Spleen (tissue), 11 donors: Measurements from ENCODE around the gene CCDC141. TPM values are rescaled to one million over a fixed set of nuclear protein-coding genes. Genes with fewer than 3 reads are reported as not detected.

Experiments used
- DNase-seq: peaks from one replicate; pipeline ENCODE4 v3.0.0-alpha.2; 2020
- H3K27ac ChIP-seq, 8 donors: fragments of 200-600 bp; sonication (generic) in 7 of 8; 1 replicate in 4 of 8; 2 replicates in 4 of 8; pipeline versions ENCODE4 v1.5.0 to v1.8.0; 2016 to 2021; ENCODE audit warnings: inconsistent platforms in 4 of 8, mild to moderate bottlenecking in 4 of 8, moderate library complexity in 1 of 8
- H3K27me3 ChIP-seq, 7 donors: fragments of 200-600 bp; sonication (generic) in 6 of 7; replicated peaks in 1 of 7; 1 replicate in 4 of 7; 2 replicates in 3 of 7; pipeline versions ENCODE4 v1.5.0 to v1.8.0; 2016 to 2021; ENCODE audit warnings: inconsistent platforms in 3 of 7, mild to moderate bottlenecking in 1 of 7
- H3K36me3 ChIP-seq, 6 donors: fragments of 200-600 bp; sonication (generic) in 5 of 6; 1 replicate in 4 of 6; 2 replicates in 2 of 6; pipeline versions ENCODE4 v1.5.0 to v1.8.0; 2016 to 2021; ENCODE audit warnings: inconsistent platforms in 2 of 6
- H3K4me1 ChIP-seq, 6 donors: fragments of 200-600 bp; sonication (generic) in 5 of 6; 1 replicate in 3 of 6; 2 replicates in 3 of 6; pipeline versions ENCODE4 v1.5.0 to v1.8.0; 2016 to 2021; ENCODE audit warnings: inconsistent platforms in 3 of 6
- H3K4me3 ChIP-seq, 8 donors: fragments of 200-600 bp; sonication (generic) in 7 of 8; 1 replicate in 4 of 8; 2 replicates in 4 of 8; pipeline versions ENCODE4 v1.5.0 to v1.8.0; 2016 to 2021; ENCODE audit warnings: inconsistent platforms in 4 of 8, mild to moderate bottlenecking in 4 of 8, moderate library complexity in 2 of 8
- H3K9me3 ChIP-seq, 8 donors: fragments of 200-600 bp; sonication (generic) in 7 of 8; 1 replicate in 4 of 8; 2 replicates in 4 of 8; pipeline versions ENCODE4 v1.5.0 to v1.8.0; 2016 to 2021; ENCODE audit warnings: inconsistent platforms in 4 of 8
- POLR2A ChIP-seq, 3 donors: fragments of 450-650 bp; IDR thresholded peaks; one replicate each; pipeline ENCODE4 v1.5.1; 2017; ENCODE audit warnings: antibody characterized with exemption in 3 of 3, mild to moderate bottlenecking in 1 of 3
- POLR2AphosphoS5 ChIP-seq, 3 donors: sonication (generic); formaldehyde crosslinking; IDR thresholded peaks; one replicate each; pipeline ENCODE4 v1.5.1; 2017; ENCODE audit warnings: antibody characterized with exemption in 3 of 3
- WGBS, 5 donors: extraction: QIAGEN DNeasy Blood & Tissue Kit in 3 of 5; methylation state at CpG; one replicate each; pipeline versions ENCODE4 v1.1.5 to v1.1.7; 2013 to 2018; 5-methylcytosine and 5-hydroxymethylcytosine counted together
- intact Hi-C: fragments of 100-400 bp; cut with DNase I; formaldehyde crosslinking; loops from one replicate; pipeline ENCODE4 v1.15.0; 2023; ENCODE audit warnings: low total_unique reads
- polyA plus RNA-seq, 3 donors: library from polyadenylated mRNA; stranded (reverse); fragments of 200-250 nt; gene quantifications; one replicate each; pipeline ENCODE4 v1.2.1, GENCODE V29; 2013
- total RNA-seq, 7 donors: library from RNA; depleted of rRNA in 3 of 7; stranded (reverse); fragments of >200 nt in 3 of 7; fragmentation: NEBNext Ultra II Directional in 4 of 7; extraction: Animal tissue kit (Norgen Biotek cat#: 25700) in 4 of 7; gene quantifications; one replicate each; pipeline versions ENCODE4 v1.1.0 to v1.2.1, GENCODE V29; 2016 to 2021
- TF ChIP-seq, protein P1 (sequence below), 11 experiments: fragments of 200-600 bp in 7 of 11; fragments of 450-650 bp in 4 of 11; sonication (generic) in 4 of 11; IDR thresholded peaks in 8 of 11; conservative IDR thresholded peaks in 3 of 11; 1 replicate in 7 of 11; 2 replicates in 4 of 11; pipeline versions ENCODE4 v1.4.0 to v1.8.0; 2016 to 2021; ENCODE audit warnings: antibody characterized with exemption in 11 of 11, inconsistent platforms in 4 of 11, mild to moderate bottlenecking in 1 of 11
- donor health status: healthy with polysubstance abuse.
- donor health status: DM: no; HTN: no; CAD: no; lungs with moderate emphysema.
- donor health status: DM: no; HTN: no; CAD: no.
- donor health status: Bipolar disorder and iron deficiency.
- donor health status: healthy.
- donor health status: DM: no; HTN: no; CAD: no.
- donor health status: DM: yes; HTN: yes; CAD: no.

Gene CCDC141
- total and polyA plus RNA-seq, 10 donors, result 0.29 to 21.3 (median 11.4) TPM

DNA sequence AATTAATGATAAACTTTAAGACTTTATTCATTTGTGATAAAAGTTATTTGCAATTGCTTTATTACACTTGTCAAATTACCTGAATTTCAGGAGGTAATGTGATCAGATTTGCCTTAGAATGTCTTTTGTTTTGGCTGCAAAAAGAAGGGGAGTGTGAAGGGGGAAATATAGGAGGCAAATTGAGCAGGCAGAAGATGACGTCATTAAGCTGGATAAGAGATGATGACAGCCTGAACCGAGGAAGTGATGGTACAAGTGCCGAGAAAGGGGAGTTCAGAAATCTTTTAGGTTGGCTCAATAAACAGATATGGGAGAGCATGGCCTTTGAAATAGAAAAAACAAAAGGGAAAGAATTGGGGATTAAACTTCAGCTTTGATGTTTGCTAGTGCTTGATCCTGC lies 169.7 kb downstream of the CCDC141 start:
- no peaks in the 10 kb centered on the region for H3K4me1 ChIP-seq
- no peaks in the 10 kb centered on the region for H3K27me3 ChIP-seq
- no peak overlapping the region for H3K27ac ChIP-seq
- TF ChIP-seq, protein P1, sequence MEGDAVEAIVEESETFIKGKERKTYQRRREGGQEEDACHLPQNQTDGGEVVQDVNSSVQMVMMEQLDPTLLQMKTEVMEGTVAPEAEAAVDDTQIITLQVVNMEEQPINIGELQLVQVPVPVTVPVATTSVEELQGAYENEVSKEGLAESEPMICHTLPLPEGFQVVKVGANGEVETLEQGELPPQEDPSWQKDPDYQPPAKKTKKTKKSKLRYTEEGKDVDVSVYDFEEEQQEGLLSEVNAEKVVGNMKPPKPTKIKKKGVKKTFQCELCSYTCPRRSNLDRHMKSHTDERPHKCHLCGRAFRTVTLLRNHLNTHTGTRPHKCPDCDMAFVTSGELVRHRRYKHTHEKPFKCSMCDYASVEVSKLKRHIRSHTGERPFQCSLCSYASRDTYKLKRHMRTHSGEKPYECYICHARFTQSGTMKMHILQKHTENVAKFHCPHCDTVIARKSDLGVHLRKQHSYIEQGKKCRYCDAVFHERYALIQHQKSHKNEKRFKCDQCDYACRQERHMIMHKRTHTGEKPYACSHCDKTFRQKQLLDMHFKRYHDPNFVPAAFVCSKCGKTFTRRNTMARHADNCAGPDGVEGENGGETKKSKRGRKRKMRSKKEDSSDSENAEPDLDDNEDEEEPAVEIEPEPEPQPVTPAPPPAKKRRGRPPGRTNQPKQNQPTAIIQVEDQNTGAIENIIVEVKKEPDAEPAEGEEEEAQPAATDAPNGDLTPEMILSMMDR (IDR thresholded peaks at IDR 0.05 in 8 of 11, conservative IDR thresholded peaks at IDR 0.05 in 3 of 11), result no peak
- TF ChIP-seq POLR2A (IDR thresholded peaks at IDR 0.05), result no peak
- TF ChIP-seq POLR2AphosphoS5 (IDR thresholded peaks at IDR 0.05), result no peak
- no peaks in the 10 kb centered on the region for H3K36me3 ChIP-seq
- H3K9me3 ChIP-seq, result no peaks in the 10 kb centered on the region
- DNase-seq, result no peak
- 81 to 88% (median 84%) methylated on average over 3 of the region's 3 CpGs for WGBS, 5 donors
- intact Hi-C loops, result no loop called here
- no peak overlapping the region for H3K4me3 ChIP-seq

DNA sequence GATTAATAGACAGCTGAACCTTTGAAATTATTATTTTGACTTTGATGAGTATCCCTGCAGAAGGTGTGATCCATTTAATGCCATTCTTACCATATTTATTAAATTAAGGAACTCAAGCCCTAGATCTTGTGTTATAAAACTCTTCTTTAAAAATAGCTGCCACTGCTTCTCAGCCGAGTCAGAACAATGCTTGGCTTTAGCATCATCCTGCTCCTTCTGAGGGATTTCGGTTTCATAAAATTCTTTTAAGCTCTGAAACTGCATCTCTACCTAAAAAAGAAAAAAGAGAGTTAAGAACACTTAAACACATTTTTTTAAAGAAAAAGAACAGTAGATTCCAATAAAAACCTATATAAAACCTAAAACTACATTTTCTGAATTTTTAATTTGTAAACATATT lies 172.1 kb downstream of the CCDC141 start:
- DNase-seq, result no peak
- Histone ChIP-seq H3K27me3 (no peaks in the 10 kb centered on the region), H3K27ac (no peak overlapping the region), H3K9me3 (no peaks in the 10 kb centered on the region), H3K4me3 (no peak overlapping the region), H3K36me3 (no peaks in the 10 kb centered on the region), H3K4me1 (no peaks in the 10 kb centered on the region)
- WGBS, 5 donors, result 91 to 94% (median 92%) methylated on average over 2 of the region's 2 CpGs
- TF ChIP-seq, protein P1 (IDR thresholded peaks at IDR 0.05 in 8 of 11, conservative IDR thresholded peaks at IDR 0.05 in 3 of 11), result no peak
- TF ChIP-seq POLR2A (IDR thresholded peaks at IDR 0.05) (no peak), POLR2AphosphoS5 (IDR thresholded peaks at IDR 0.05) (no peak)
- intact Hi-C loops, result no loop called here

DNA sequence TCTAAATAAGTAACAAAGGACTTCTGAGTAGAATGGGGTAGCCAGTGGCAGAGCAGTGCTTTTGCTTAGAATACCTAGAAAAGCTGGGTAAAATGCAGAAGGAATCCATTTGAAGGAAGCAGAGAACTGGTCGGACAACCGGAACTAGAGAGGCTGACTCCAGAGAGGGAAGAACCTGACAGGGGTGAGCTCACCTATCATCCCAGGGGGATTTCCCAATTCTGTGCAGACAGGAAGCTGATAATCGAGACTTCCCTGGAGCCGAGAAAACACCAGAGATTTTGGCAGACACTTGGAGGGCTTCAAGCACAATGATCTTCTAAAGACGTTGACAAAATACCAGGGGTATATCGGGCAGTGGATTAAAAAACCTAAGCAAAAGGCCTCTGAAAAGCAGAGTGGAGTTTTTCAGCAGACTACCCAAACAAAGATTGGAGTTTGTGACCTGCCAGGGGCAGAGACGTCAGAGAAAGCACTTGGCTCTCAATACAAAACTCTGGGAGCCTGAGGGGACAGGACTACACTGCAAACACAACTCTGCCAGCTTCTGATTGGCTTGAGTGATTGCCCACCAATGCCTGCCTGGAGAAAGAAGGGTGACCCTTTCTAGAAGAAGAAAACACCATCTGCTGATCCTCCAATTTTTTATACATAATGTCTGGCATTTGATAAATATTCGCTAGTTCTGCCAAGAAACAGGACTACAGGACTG lies 175.3 kb downstream of the CCDC141 start:
- Histone ChIP-seq H3K9me3 (no peaks in the 10 kb centered on the region), H3K4me3 (no peak overlapping the region), H3K27me3 (no peaks in the 10 kb centered on the region), H3K4me1 (peaks cover 0 to 6% (median 1%) of the 10 kb centered on the region in 6 donors), H3K27ac (no peak overlapping the region), H3K36me3 (no peaks in the 10 kb centered on the region)
- DNase-seq, result no peak
- 68 to 93% (median 77%) methylated on average over 8 of the region's 8 CpGs for WGBS, 5 donors
- TF ChIP-seq, protein P1 (IDR thresholded peaks at IDR 0.05 in 8 of 11, conservative IDR thresholded peaks at IDR 0.05 in 3 of 11), result no peak
- no peak for TF ChIP-seq POLR2AphosphoS5 (IDR thresholded peaks at IDR 0.05)
- no peak for TF ChIP-seq POLR2A (IDR thresholded peaks at IDR 0.05)
- intact Hi-C loops, result no loop called here

DNA sequence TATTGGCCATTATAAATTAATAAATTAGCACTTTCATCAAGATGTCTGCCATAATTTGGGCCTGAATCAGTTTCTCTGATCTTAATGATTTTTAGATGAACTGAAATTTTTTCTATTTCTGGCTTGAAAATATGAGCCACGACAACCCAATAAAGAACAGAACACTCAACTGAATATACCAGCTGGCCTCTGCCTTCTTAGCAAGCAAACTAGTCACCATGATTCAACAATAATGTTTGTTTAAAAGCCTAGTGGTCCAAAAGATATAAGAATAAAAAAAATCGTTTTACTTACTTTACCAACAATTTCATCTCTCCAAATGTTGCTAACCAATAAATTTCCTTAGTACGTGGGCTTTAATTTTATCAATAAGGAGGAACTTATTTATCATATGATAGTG lies 176.0 kb downstream of the CCDC141 start:
- Histone ChIP-seq H3K27me3 (no peaks in the 10 kb centered on the region), H3K36me3 (no peaks in the 10 kb centered on the region), H3K4me3 (no peak overlapping the region), H3K4me1 (peaks cover 0 to 6% (median 1%) of the 10 kb centered on the region in 6 donors), H3K27ac (no peak overlapping the region), H3K9me3 (no peaks in the 10 kb centered on the region)
- 90 to 98% (median 93%) methylated on average over 3 of the region's 3 CpGs for WGBS, 5 donors
- no peak for DNase-seq
- intact Hi-C loops, result no loop called here
- TF ChIP-seq POLR2A (IDR thresholded peaks at IDR 0.05) (no peak), POLR2AphosphoS5 (IDR thresholded peaks at IDR 0.05) (no peak)
- TF ChIP-seq, protein P1 (IDR thresholded peaks at IDR 0.05 in 8 of 11, conservative IDR thresholded peaks at IDR 0.05 in 3 of 11), result no peak
